ENCODE data around the gene CDC5L. TPM values are rescaled to one million over a fixed set of nuclear protein-coding genes. Genes with fewer than 3 reads are reported as not detected.

The CDC5L gene
- total RNA-seq, 2 donors from 2014 or later, result 28.9 to 30.5 TPM

DNA sequence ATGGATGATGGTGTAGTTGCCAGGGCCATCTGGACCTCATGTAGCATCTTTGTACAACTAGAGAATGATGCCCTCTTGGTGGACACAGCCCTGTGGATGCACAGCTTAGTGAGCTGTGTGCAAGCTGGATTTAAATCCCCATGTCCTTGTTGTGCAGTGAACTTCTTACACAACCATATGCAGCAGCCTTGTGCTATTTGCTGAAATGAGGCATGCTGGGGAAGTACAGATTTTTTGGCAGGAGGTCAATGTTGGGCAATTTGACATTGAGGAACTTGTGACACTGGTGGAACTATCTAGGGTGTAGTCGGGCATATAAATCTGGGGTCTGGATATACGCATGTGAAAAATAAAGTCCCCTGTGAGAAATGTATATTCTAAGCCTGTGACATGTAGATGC, 5.8 kb upstream of the CDC5L start:
- TF ChIP-seq, protein P1, sequence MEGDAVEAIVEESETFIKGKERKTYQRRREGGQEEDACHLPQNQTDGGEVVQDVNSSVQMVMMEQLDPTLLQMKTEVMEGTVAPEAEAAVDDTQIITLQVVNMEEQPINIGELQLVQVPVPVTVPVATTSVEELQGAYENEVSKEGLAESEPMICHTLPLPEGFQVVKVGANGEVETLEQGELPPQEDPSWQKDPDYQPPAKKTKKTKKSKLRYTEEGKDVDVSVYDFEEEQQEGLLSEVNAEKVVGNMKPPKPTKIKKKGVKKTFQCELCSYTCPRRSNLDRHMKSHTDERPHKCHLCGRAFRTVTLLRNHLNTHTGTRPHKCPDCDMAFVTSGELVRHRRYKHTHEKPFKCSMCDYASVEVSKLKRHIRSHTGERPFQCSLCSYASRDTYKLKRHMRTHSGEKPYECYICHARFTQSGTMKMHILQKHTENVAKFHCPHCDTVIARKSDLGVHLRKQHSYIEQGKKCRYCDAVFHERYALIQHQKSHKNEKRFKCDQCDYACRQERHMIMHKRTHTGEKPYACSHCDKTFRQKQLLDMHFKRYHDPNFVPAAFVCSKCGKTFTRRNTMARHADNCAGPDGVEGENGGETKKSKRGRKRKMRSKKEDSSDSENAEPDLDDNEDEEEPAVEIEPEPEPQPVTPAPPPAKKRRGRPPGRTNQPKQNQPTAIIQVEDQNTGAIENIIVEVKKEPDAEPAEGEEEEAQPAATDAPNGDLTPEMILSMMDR (conservative IDR thresholded peaks at IDR 0.05), result no peak
- Mint-ChIP-seq H3K9me3 (no peaks in the 10 kb centered on the region), H3K27ac (no peak overlapping the region), H3K27me3 (ENCODE audit: insufficient read depth) (peaks cover 2% of the 10 kb centered on the region), H3K36me3 (ENCODE audit: low read depth) (no peaks in the 10 kb centered on the region), H3K4me3 (no peak overlapping the region), H3K4me1 (no peaks in the 10 kb centered on the region)
- no peaks in the 10 kb centered on the region for H3K27me3 ChIP-seq (ENCODE audit: control insufficient read depth, insufficient read depth, low read length, poor library complexity, severe bottlenecking)
- no peaks in the 10 kb centered on the region for H3K36me3 ChIP-seq (ENCODE audit: control insufficient read depth, insufficient read depth, low read length)
- no peak for DNase-seq
- H3K9me3 ChIP-seq (ENCODE audit: control insufficient read depth, low read length), result no peaks in the 10 kb centered on the region
- H3K4me1 ChIP-seq (ENCODE audit: control insufficient read depth, insufficient read depth, low read length), result no peaks in the 10 kb centered on the region
- H3K27ac ChIP-seq (ENCODE audit: low read depth, low read length), result no peak overlapping the region
- no peak overlapping the region for H3K9ac ChIP-seq (ENCODE audit: extremely low read depth, low read length, poor library complexity, severe bottlenecking)
- H3K4me3 ChIP-seq (ENCODE audit: low read length), result no peak overlapping the region
- 89 to 95% methylated on average over 2 of the region's 2 CpGs for WGBS, 2 experiments (ENCODE audit: insufficient coverage in 1 of 2, insufficient read length in 1 of 2)

DNA sequence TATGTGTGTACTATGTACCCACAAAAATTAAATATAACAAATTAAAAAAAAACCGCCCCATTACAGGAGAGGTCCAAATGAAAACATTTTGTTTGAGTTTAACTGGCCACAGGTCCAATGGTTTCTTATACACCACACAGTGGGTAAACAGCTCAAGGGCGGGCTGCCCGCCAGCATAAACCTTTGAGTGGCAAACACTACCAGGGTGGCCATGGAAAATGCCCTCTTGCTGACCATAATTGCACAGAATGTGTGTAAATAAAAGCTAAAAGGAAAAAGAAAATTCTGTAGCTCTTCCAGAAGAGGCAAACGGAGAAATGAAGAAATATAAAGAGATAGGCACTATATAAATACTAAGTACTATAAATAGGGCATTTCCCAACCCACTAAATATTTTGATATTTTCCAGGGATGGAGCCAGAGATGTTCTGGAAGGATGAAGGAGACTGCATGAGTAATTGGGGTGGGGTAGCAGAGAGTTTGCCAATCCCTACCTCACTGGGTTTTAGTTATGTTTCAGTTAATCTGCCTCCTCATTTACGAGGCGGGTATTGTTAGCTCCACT, 1.1 kb upstream of the CDC5L start:
- H3K27ac Mint-ChIP-seq, result peak overlapping the region; percentile 99

DNA sequence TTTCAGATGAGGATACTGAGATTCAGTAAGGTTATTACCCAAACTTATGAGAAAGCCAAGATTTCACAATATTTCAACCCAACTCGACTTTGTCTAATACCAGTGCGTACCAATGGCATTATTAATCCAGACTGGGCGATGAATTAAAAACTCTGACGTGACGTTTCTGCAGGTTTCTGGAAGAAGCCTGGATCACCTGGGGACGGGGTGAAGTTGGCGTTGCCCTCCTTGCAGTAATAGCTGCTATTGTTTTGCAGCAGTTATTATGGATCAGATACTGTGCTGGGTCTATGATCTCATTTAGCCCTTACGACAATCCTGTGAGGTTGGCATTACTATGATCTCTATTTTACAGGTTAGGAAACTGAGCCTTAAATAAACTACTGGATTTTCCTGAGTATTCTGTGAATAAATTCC, 569 bp upstream of the CDC5L start:
- 26% methylated on average over 8 of the region's 8 CpGs for WGBS, 2 experiments (ENCODE audit: insufficient coverage in 1 of 2, insufficient read length in 1 of 2)

More for the DNA sequence above, 1.1 kb upstream of the CDC5L start:
- Histone ChIP-seq H3K9ac (ENCODE audit: extremely low read depth, low read length, poor library complexity, severe bottlenecking) (peak overlapping the region; percentile 81), H3K9me3 (ENCODE audit: control insufficient read depth, low read length) (no peaks in the 10 kb centered on the region), H3K4me1 (ENCODE audit: control insufficient read depth, insufficient read depth, low read length) (peaks cover 3% of the 10 kb centered on the region), H3K36me3 (ENCODE audit: control insufficient read depth, insufficient read depth, low read length) (peaks cover 15% of the 10 kb centered on the region), H3K27me3 (ENCODE audit: control insufficient read depth, insufficient read depth, low read length, poor library complexity, severe bottlenecking) (no peaks in the 10 kb centered on the region), H3K4me3 (ENCODE audit: low read length) (peak overlapping the region; percentile 95), H3K27ac (ENCODE audit: low read depth, low read length) (peak overlapping the region; percentile 94)
- Mint-ChIP-seq H3K4me3 (peak overlapping the region; percentile 94), H3K27me3 (ENCODE audit: insufficient read depth) (no peaks in the 10 kb centered on the region), H3K4me1 (peaks cover 15% of the 10 kb centered on the region), H3K36me3 (ENCODE audit: low read depth) (peaks cover 6% of the 10 kb centered on the region), H3K9me3 (no peaks in the 10 kb centered on the region)
- 92 to 100% methylated on average over 5 to 6 of the region's 6 CpGs for whole genome bisulfite sequencing, 2 experiments (ENCODE audit: insufficient coverage in 1 of 2, insufficient read length in 1 of 2)
- TF ChIP-seq, protein P1 (conservative IDR thresholded peaks at IDR 0.05), result no peak
- no peak for DNase-seq

More for the DNA sequence above, 569 bp upstream of the CDC5L start:
- Histone ChIP-seq H3K36me3 (ENCODE audit: control insufficient read depth, insufficient read depth, low read length) (peaks cover 20% of the 10 kb centered on the region), H3K9me3 (ENCODE audit: control insufficient read depth, low read length) (no peaks in the 10 kb centered on the region), H3K9ac (ENCODE audit: extremely low read depth, low read length, poor library complexity, severe bottlenecking) (peak overlapping the region; percentile 81), H3K4me1 (ENCODE audit: control insufficient read depth, insufficient read depth, low read length) (peaks cover 3% of the 10 kb centered on the region), H3K27me3 (ENCODE audit: control insufficient read depth, insufficient read depth, low read length, poor library complexity, severe bottlenecking) (no peaks in the 10 kb centered on the region), H3K27ac (ENCODE audit: low read depth, low read length) (peak overlapping the region; percentile 94), H3K4me3 (ENCODE audit: low read length) (peak overlapping the region; percentile 95)
- TF ChIP-seq, protein P1 (conservative IDR thresholded peaks at IDR 0.05), result no peak
- Mint-ChIP-seq H3K27me3 (ENCODE audit: insufficient read depth) (no peaks in the 10 kb centered on the region), H3K27ac (peak overlapping the region; percentile 99), H3K4me1 (peaks cover 15% of the 10 kb centered on the region), H3K4me3 (peak overlapping the region; percentile 94), H3K36me3 (ENCODE audit: low read depth) (peaks cover 11% of the 10 kb centered on the region), H3K9me3 (no peaks in the 10 kb centered on the region)
- DNase-seq, result no peak

Measured in endodermal cell (in vitro differentiated cells).